Fibroblast of peridontal ligament (primary cell): Measurements from ENCODE around the gene IL1RAPL2.
"Not testable (repeated sequence)": the region's sequence is repeated elsewhere in the genome, so short reads cannot be mapped to it uniquely, and the experiment has no call there.

ENCODE experiments used
- DNase-seq: peaks from one replicate; pipeline ENCODE4 v3.0.0-alpha.2; 2010; ENCODE audit errors: extremely low read depth

The IL1RAPL2 gene

GRCh38 chrX:104565791-104566680 is at the start of gene IL1RAPL2:
Gene IL1RAPL2 (plus strand): TSS chrX:104566199.
- DNase-seq: no peak

- DNase-seq: no peak
Measured at GRCh38 chrX:104522386-104522785, 43.6 kb upstream of the IL1RAPL2 start.

GRCh38 chrX:104523858-104524257 is 42.1 kb upstream of the IL1RAPL2 start:
- no peak for DNase-seq

GRCh38 chrX:104539081-104539480 is 26.9 kb upstream of the IL1RAPL2 start:
- DNase-seq: no peak

GRCh38 chrX:104542447-104542846 is 23.6 kb upstream of the IL1RAPL2 start:
- DNase-seq: not testable (repeated sequence)

- DNase-seq: no peak
Measured at GRCh38 chrX:104564335-104564734, 1.7 kb upstream of the IL1RAPL2 start.

- DNase-seq: no peak
Measured at GRCh38 chrX:104564921-104565703, 887 bp upstream of the IL1RAPL2 start.

GRCh38 chrX:104566681-104567501 is 892 bp downstream of the IL1RAPL2 start:
- no peak for DNase-seq

- DNase-seq: no peak
Measured at GRCh38 chrX:104567506-104567905, 1.5 kb downstream of the IL1RAPL2 start.

- no peak for DNase-seq
Measured at GRCh38 chrX:104568304-104568915, 2.4 kb downstream of the IL1RAPL2 start.

GRCh38 chrX:104618106-104618895 is 52.3 kb downstream of the IL1RAPL2 start:
- no peak for DNase-seq

GRCh38 chrX:104621781-104622180 is 55.8 kb downstream of the IL1RAPL2 start:
- DNase-seq: no peak

GRCh38 chrX:104641176-104641575 is 75.2 kb downstream of the IL1RAPL2 start:
- DNase-seq: no peak

- no peak for DNase-seq
Measured at GRCh38 chrX:104647084-104647483, 81.1 kb downstream of the IL1RAPL2 start.

GRCh38 chrX:104659005-104659744 is 93.2 kb downstream of the IL1RAPL2 start:
- DNase-seq: no peak

- DNase-seq: no peak
Measured at GRCh38 chrX:104660092-104660491, 94.1 kb downstream of the IL1RAPL2 start.

GRCh38 chrX:104662694-104663093 is 96.7 kb downstream of the IL1RAPL2 start:
- DNase-seq: no peak

- no peak for DNase-seq
Measured at GRCh38 chrX:104665691-104666090, 99.7 kb downstream of the IL1RAPL2 start.

GRCh38 chrX:104668550-104668949 is 102.6 kb downstream of the IL1RAPL2 start:
- DNase-seq: no peak

GRCh38 chrX:104669063-104669462 is 103.1 kb downstream of the IL1RAPL2 start:
- DNase-seq: no peak
